ENCODE results near the gene AMPD3. TPM values are rescaled to one million over a fixed set of nuclear protein-coding genes. Genes with fewer than 3 reads are reported as not detected.

AMPD3 gene
- total and polyA plus RNA-seq, 10 donors, result 9.3 to 54.7 (median 25.2) TPM

DNA sequence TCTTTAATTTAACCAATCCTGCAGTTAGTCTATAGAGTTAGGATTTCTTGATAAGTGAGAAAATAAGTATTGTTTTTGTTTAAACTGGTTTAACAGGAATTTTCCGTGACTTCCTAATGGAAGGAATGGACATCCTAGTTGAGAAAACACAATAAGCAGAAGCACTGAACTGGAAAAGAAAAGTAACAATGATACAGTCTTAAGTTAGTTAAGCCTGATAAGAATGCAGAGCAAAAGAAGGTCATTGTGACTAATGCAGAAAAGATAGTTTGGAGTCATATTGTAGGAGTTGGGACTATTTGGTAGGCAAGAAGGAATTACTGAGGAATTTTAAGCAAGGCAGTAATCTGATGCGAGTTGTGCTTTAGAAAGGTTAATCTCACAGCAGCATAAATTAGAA lies 74.2 kb downstream of the AMPD3 start:
- intact Hi-C loops (cut with DNase I; ENCODE audit: low total_unique reads), result no loop called here
- no peaks in the 10 kb centered on the region for H3K9me3 ChIP-seq
- no peak overlapping the region for H3K27ac ChIP-seq
- peaks cover 7 to 98% (median 70%) of the 10 kb centered on the region in 6 donors for H3K36me3 ChIP-seq
- H3K27me3 ChIP-seq (replicated peaks in 1 of 7), result no peaks in the 10 kb centered on the region
- no peak overlapping the region for H3K4me3 ChIP-seq
- DNase-seq, result no peak
- whole genome bisulfite sequencing, 5 donors, result 95 to 100% (median 97%) methylated on average over 2 of the region's 2 CpGs
- no peak for TF ChIP-seq CTCF (IDR thresholded peaks at IDR 0.05 in 8 of 11, conservative IDR thresholded peaks at IDR 0.05 in 3 of 11)
- TF ChIP-seq POLR2AphosphoS5 (IDR thresholded peaks at IDR 0.05), result no peak
- TF ChIP-seq POLR2A (IDR thresholded peaks at IDR 0.05), result no peak
- peaks cover 0 to 9% (median 4%) of the 10 kb centered on the region in 6 donors for H3K4me1 ChIP-seq

- DNase-seq, result no peak
- no peaks in the 10 kb centered on the region for H3K9me3 ChIP-seq
- no peaks in the 10 kb centered on the region for H3K27me3 ChIP-seq (replicated peaks in 1 of 7)
- H3K4me1 ChIP-seq, result peaks cover 0 to 41% (median 24%) of the 10 kb centered on the region in 6 donors
- TF ChIP-seq POLR2AphosphoS5 (IDR thresholded peaks at IDR 0.05) (no peak), POLR2A (IDR thresholded peaks at IDR 0.05) (no peak), CTCF (IDR thresholded peaks at IDR 0.05 in 8 of 11, conservative IDR thresholded peaks at IDR 0.05 in 3 of 11) (no peak)
- peaks cover 3 to 65% (median 43%) of the 10 kb centered on the region in 6 donors for H3K36me3 ChIP-seq
- 90 to 95% (median 93%) methylated on average over 2 of the region's 2 CpGs for WGBS, 5 donors
- intact Hi-C loops (cut with DNase I; ENCODE audit: low total_unique reads), result no loop called here
- no peak overlapping the region for H3K27ac ChIP-seq
- H3K4me3 ChIP-seq, result no peak overlapping the region
Observed at GRCh38 chr11:10532526-10532925, 77.5 kb downstream of the AMPD3 start.

- no peaks in the 10 kb centered on the region for H3K9me3 ChIP-seq
- intact Hi-C loops (cut with DNase I; ENCODE audit: low total_unique reads), result no loop called here
- TF ChIP-seq POLR2A (IDR thresholded peaks at IDR 0.05) (no peak), CTCF (IDR thresholded peaks at IDR 0.05 in 8 of 11, conservative IDR thresholded peaks at IDR 0.05 in 3 of 11) (no peak), POLR2AphosphoS5 (IDR thresholded peaks at IDR 0.05) (no peak)
- H3K4me3 ChIP-seq, result no peak overlapping the region
- H3K27me3 ChIP-seq (replicated peaks in 1 of 7), result no peaks in the 10 kb centered on the region
- peaks cover 3 to 57% (median 38%) of the 10 kb centered on the region in 6 donors for H3K36me3 ChIP-seq
- DNase-seq, result no peak
- no peak overlapping the region for H3K27ac ChIP-seq
- H3K4me1 ChIP-seq, result peaks cover 0 to 49% (median 24%) of the 10 kb centered on the region in 6 donors
Observed at GRCh38 chr11:10533323-10533722, 78.3 kb downstream of the AMPD3 start.

DNA sequence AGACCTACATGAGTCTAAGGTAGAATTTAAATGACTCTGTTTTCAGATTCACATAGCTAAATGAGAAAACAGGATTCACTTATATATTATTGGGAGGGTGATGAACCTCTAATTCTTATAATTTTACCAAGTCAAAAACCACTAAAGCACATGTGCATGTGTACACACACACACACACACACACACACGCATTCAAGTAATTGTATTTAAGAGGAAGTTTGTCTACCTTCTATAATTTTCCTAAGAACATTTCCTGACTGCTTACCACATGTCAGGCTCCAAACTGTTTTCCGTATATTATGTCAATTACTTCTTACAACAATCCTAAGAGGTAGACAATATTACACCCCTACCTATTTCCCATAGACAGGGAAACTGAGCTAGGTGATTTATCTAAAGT lies 79.3 kb downstream of the AMPD3 start:
- WGBS, 5 donors, result 30 to 58% (median 43%) methylated on average over 2 of the region's 2 CpGs
- Histone ChIP-seq H3K9me3 (no peaks in the 10 kb centered on the region), H3K4me1 (peaks cover 0 to 59% (median 33%) of the 10 kb centered on the region in 6 donors), H3K4me3 (no peak overlapping the region), H3K27ac (no peak overlapping the region), H3K36me3 (peaks cover 0 to 47% (median 29%) of the 10 kb centered on the region in 6 donors), H3K27me3 (replicated peaks in 1 of 7) (no peaks in the 10 kb centered on the region)
- intact Hi-C loops (cut with DNase I; ENCODE audit: low total_unique reads), result no loop called here
- no peak for TF ChIP-seq CTCF (IDR thresholded peaks at IDR 0.05 in 8 of 11, conservative IDR thresholded peaks at IDR 0.05 in 3 of 11)
- TF ChIP-seq POLR2A (IDR thresholded peaks at IDR 0.05), result no peak
- TF ChIP-seq POLR2AphosphoS5 (IDR thresholded peaks at IDR 0.05), result no peak
- no peak for DNase-seq
